ENCODE data around the gene JAK3. TPM values are rescaled to one million over a fixed set of nuclear protein-coding genes. Genes with fewer than 3 reads are reported as not detected.

JAK3 gene
- total RNA-seq, 2 donors from 2014 or later = 1.5 to 10.1 TPM

DNA sequence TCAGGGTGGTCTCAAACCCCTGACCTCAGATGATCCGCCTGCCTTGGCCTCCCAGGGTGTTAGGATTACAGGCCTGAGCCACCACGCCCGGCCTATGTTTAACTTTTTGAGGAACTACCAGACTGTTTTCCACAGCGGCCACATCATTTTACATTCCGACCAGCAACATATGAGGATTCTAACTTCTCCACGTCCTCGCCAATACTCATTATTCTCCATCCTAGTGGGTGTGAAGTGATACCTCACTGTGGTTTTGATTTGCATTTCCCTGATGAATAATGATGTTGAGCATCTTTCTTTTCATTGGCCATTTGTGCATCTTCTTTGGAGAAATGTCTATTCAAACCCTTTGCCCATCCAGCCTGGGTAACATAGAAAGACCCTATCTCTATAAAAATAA lies 38.7 kb upstream of the JAK3 start:
- Histone ChIP-seq H3K27me3 (replicated peaks; ENCODE audit: insufficient read depth) (no peaks in the 10 kb centered on the region), H3K27ac (no peak overlapping the region), H3K36me3 (no peaks in the 10 kb centered on the region), H3K9me3 (no peaks in the 10 kb centered on the region), H3K4me1 (replicated peaks) (no peaks in the 10 kb centered on the region), H3K4me3 (no peak overlapping the region)
- TF ChIP-seq POLR2AphosphoS5 (IDR thresholded peaks at IDR 0.05) = no peak
- TF ChIP-seq, protein P1, sequence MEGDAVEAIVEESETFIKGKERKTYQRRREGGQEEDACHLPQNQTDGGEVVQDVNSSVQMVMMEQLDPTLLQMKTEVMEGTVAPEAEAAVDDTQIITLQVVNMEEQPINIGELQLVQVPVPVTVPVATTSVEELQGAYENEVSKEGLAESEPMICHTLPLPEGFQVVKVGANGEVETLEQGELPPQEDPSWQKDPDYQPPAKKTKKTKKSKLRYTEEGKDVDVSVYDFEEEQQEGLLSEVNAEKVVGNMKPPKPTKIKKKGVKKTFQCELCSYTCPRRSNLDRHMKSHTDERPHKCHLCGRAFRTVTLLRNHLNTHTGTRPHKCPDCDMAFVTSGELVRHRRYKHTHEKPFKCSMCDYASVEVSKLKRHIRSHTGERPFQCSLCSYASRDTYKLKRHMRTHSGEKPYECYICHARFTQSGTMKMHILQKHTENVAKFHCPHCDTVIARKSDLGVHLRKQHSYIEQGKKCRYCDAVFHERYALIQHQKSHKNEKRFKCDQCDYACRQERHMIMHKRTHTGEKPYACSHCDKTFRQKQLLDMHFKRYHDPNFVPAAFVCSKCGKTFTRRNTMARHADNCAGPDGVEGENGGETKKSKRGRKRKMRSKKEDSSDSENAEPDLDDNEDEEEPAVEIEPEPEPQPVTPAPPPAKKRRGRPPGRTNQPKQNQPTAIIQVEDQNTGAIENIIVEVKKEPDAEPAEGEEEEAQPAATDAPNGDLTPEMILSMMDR (IDR thresholded peaks at IDR 0.05) = no peak
- no peak for TF ChIP-seq POLR2A (IDR thresholded peaks at IDR 0.05)
- intact Hi-C loops (cut with DNase I) = no loop called here
- DNase-seq (ENCODE audit: low spot score) = no peak
- WGBS = 71% methylated on average over 7 of the region's 7 CpGs

DNA sequence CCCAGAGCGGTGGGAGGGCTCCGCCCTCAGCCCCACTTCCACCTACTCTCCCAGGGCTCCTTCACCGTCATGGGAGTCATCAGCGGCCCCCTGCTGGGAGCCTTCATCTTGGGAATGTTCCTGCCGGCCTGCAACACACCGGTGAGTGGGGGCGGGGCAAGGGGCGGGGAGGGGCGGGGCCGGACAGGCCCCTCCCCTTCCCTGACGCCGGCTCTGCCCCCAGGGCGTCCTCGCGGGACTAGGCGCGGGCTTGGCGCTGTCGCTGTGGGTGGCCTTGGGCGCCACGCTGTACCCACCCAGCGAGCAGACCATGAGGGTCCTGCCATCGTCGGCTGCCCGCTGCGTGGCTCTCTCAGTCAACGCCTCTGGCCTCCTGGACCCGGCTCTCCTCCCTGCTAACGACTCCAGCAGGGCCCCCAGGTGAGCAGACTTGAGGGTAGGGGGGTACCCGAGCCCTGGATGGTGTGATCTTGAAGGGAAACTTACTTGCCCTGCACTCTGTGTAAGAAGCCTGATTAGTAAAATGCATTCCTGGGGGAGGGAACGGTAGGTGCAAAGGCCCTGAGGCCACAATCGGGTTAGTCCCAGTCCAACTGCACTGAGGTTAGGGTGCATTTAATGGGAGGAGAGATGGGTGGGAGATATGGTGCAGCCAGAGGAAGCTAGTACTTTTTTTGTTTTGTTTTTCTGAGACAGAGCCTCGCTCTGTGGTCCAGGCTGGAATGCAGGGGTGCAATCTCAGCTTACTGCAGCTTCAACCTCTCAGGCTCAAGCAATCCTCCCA lies 36.0 kb upstream of the JAK3 start:
- Histone ChIP-seq H3K27ac (no peak overlapping the region), H3K9me3 (no peaks in the 10 kb centered on the region), H3K36me3 (no peaks in the 10 kb centered on the region), H3K4me1 (replicated peaks) (no peaks in the 10 kb centered on the region), H3K27me3 (replicated peaks; ENCODE audit: insufficient read depth) (no peaks in the 10 kb centered on the region), H3K4me3 (no peak overlapping the region)
- WGBS = 69% methylated on average over 21 of the region's 33 CpGs
- TF ChIP-seq POLR2A (IDR thresholded peaks at IDR 0.05) (no peak), POLR2AphosphoS5 (IDR thresholded peaks at IDR 0.05) (no peak)
- TF ChIP-seq, protein P1 (IDR thresholded peaks at IDR 0.05) = no peak
- no peak for DNase-seq (ENCODE audit: low spot score)
- intact Hi-C loops (cut with DNase I) = no loop called here

DNA sequence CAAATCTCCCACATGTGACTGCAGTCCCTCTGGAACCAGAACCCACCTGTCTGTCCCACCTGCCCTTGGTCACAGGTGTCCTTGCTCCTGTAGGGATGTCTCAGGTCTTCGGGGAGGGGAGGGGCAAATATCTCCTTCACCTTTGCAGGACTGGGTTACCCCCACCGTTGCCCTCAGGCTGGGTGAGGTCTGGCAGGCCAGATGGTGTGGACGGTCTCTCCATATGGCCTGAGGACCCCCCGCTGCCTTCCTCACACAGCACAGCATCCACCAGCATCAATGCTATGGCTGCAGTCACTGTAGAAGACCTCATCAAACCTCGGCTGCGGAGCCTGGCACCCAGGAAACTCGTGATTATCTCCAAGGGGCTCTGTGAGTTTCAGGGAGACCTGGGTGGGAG lies 33.9 kb upstream of the JAK3 start:
- Histone ChIP-seq H3K27me3 (replicated peaks; ENCODE audit: insufficient read depth) (no peaks in the 10 kb centered on the region), H3K9me3 (no peaks in the 10 kb centered on the region), H3K27ac (no peak overlapping the region), H3K4me3 (no peak overlapping the region), H3K4me1 (replicated peaks) (no peaks in the 10 kb centered on the region), H3K36me3 (no peaks in the 10 kb centered on the region)
- intact Hi-C loops (cut with DNase I) = no loop called here
- DNase-seq (ENCODE audit: low spot score) = no peak
- 65% methylated on average over 7 of the region's 7 CpGs for WGBS
- TF ChIP-seq POLR2A (IDR thresholded peaks at IDR 0.05) (no peak), POLR2AphosphoS5 (IDR thresholded peaks at IDR 0.05) (no peak)

DNA sequence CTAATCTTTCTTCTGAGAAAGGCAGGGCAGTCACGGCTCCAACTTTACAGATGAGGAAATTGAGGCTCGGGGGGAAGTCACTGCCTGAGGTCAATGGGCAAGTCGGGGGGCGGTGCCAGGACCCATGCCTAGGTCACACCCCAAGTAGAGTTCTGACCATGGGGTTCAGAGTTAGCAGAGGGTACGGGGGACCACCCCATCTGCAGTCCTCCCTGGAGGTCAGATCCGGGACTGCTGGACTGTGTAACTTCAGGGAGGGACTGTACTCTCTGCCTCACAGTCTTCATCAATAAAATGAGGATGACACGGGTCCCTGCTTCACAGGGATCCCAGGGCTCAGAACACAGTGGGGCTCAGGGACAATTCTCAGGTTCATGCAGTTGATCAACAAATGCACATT lies 31.7 kb upstream of the JAK3 start:
- Histone ChIP-seq H3K36me3 (no peaks in the 10 kb centered on the region), H3K9me3 (no peaks in the 10 kb centered on the region), H3K4me3 (no peak overlapping the region), H3K4me1 (replicated peaks) (no peaks in the 10 kb centered on the region), H3K27me3 (replicated peaks; ENCODE audit: insufficient read depth) (peaks cover 3% of the 10 kb centered on the region), H3K27ac (no peak overlapping the region)
- no peak for DNase-seq (ENCODE audit: low spot score)
- TF ChIP-seq, protein P1 (IDR thresholded peaks at IDR 0.05) = no peak
- TF ChIP-seq POLR2A (IDR thresholded peaks at IDR 0.05) (no peak), POLR2AphosphoS5 (IDR thresholded peaks at IDR 0.05) (no peak)
- WGBS = 73% methylated on average over 7 of the region's 7 CpGs
- intact Hi-C loops (cut with DNase I) = no loop called here

DNA sequence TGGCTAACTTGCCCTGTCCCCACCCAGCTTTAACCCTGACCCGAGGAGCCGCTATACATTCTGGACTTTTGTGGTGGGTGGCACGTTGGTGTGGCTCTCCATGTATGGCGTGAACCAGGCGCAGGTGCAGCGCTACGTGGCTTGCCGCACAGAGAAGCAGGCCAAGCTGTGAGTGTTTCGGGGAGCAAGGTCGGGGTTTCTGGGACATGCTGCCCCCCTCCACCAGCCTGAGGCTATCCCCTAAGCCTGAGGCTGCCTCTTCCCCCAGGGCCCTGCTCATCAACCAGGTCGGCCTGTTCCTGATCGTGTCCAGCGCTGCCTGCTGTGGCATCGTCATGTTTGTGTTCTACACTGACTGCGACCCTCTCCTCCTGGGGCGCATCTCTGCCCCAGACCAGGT lies 29.9 kb upstream of the JAK3 start:
- Histone ChIP-seq H3K27me3 (replicated peaks; ENCODE audit: insufficient read depth) (peaks cover 18% of the 10 kb centered on the region), H3K4me1 (replicated peaks) (no peaks in the 10 kb centered on the region), H3K4me3 (no peak overlapping the region), H3K36me3 (no peaks in the 10 kb centered on the region), H3K27ac (no peak overlapping the region), H3K9me3 (no peaks in the 10 kb centered on the region)
- no peak for TF ChIP-seq POLR2A (IDR thresholded peaks at IDR 0.05)
- TF ChIP-seq, protein P1 (IDR thresholded peaks at IDR 0.05) = no peak
- WGBS = 83% methylated on average over 16 of the region's 16 CpGs
- intact Hi-C loops (cut with DNase I) = no loop called here
- DNase-seq (ENCODE audit: low spot score) = no peak
